DMS53 (cell line): ENCODE measurements around the gene PDGFRB.
"Not testable (repeated sequence)": the region's sequence is repeated elsewhere in the genome, so short reads cannot be mapped to it uniquely, and the experiment has no call there.

Source experiments
- DNase-seq: peaks from one replicate; lab custom pipeline; 2025; lab: John Stamatoyannopoulos, UW

The PDGFRB gene

GRCh38 chr5:150084754-150085153, 70.9 kb downstream of the PDGFRB start:
- DNase-seq: not testable (repeated sequence)

GRCh38 chr5:150082889-150083288, 72.8 kb downstream of the PDGFRB start:
- DNase-seq: no peak

- no peak for DNase-seq
Observed at GRCh38 chr5:150082374-150082773, 73.3 kb downstream of the PDGFRB start.

- DNase-seq: no peak
Observed at GRCh38 chr5:150081541-150082283, 73.9 kb downstream of the PDGFRB start.

- no peak for DNase-seq
Observed at GRCh38 chr5:150080696-150081435, 74.8 kb downstream of the PDGFRB start.

GRCh38 chr5:150079909-150080461, 75.7 kb downstream of the PDGFRB start:
- DNase-seq: no peak

- DNase-seq: no peak
Observed at GRCh38 chr5:150078802-150079689, 76.6 kb downstream of the PDGFRB start.

- DNase-seq: no peak
Observed at GRCh38 chr5:150077996-150078801, 77.4 kb downstream of the PDGFRB start.

- no peak for DNase-seq
Observed at GRCh38 chr5:150077060-150077459, 78.6 kb downstream of the PDGFRB start.

- no peak for DNase-seq
Observed at GRCh38 chr5:150075806-150076205, 79.8 kb downstream of the PDGFRB start.

GRCh38 chr5:150075233-150075632, 80.4 kb downstream of the PDGFRB start:
- DNase-seq: no peak

- DNase-seq: no peak
Observed at GRCh38 chr5:150073677-150074076, 82.0 kb downstream of the PDGFRB start.

- no peak for DNase-seq
Observed at GRCh38 chr5:150073086-150073625, 82.5 kb downstream of the PDGFRB start.

GRCh38 chr5:150070821-150071220, 84.8 kb downstream of the PDGFRB start:
- DNase-seq: no peak

- no peak for DNase-seq
Observed at GRCh38 chr5:150069672-150070627, 85.7 kb downstream of the PDGFRB start.

GRCh38 chr5:150068961-150069645, 86.5 kb downstream of the PDGFRB start:
- no peak for DNase-seq

- DNase-seq: peak; percentile 34
Observed at GRCh38 chr5:150068472-150068871, 87.2 kb downstream of the PDGFRB start.

- DNase-seq: no peak
Observed at GRCh38 chr5:150068071-150068470, 87.6 kb downstream of the PDGFRB start.

- DNase-seq: no peak
Observed at GRCh38 chr5:150067405-150067960, 88.2 kb downstream of the PDGFRB start.
